ENCODE data around the gene FRMD4B.

Gene FRMD4B

GRCh38 chr3:69260216-69260787 lies 125.6 kb downstream of the FRMD4B start:
- Histone ChIP-seq H3K4me3 (replicated peaks; ENCODE audit: insufficient read depth, low read length) (no peak overlapping the region), H3K27ac (replicated peaks) (no peak overlapping the region), H3K27me3 (ENCODE audit: insufficient read depth, poor library complexity, severe bottlenecking) (no peaks in the 10 kb centered on the region)
- TF ChIP-seq POLR2AphosphoS5 (IDR thresholded peaks at IDR 0.05; ENCODE audit: low read depth) (no peak), REST (IDR thresholded peaks at IDR 0.05; ENCODE audit: insufficient replicate concordance, low read depth) (no peak), GABPA (IDR thresholded peaks at IDR 0.05; ENCODE audit: low read depth) (no peak), SPI1 (IDR thresholded peaks at IDR 0.05; ENCODE audit: borderline replicate concordance, low read depth) (no peak), CTCF (IDR thresholded peaks at IDR 0.05; ENCODE audit: insufficient read depth, low read length) (no peak)
- no peak for DNase-seq (ENCODE audit: low read depth in 1 of 2, low spot score in 1 of 2)

- no peak overlapping the region for H3K4me3 ChIP-seq (replicated peaks; ENCODE audit: insufficient read depth, low read length)
These were observed 126.8 kb downstream of the FRMD4B start for GRCh38 chr3:69259125-69259524.

More at GRCh38 chr3:69259125-69259524, 126.8 kb downstream of the FRMD4B start:
- Histone ChIP-seq H3K27me3 (ENCODE audit: insufficient read depth, poor library complexity, severe bottlenecking) (no peaks in the 10 kb centered on the region), H3K27ac (replicated peaks) (no peak overlapping the region)
- TF ChIP-seq REST (IDR thresholded peaks at IDR 0.05; ENCODE audit: insufficient replicate concordance, low read depth) (no peak), POLR2AphosphoS5 (IDR thresholded peaks at IDR 0.05; ENCODE audit: low read depth) (no peak), CTCF (IDR thresholded peaks at IDR 0.05; ENCODE audit: insufficient read depth, low read length) (no peak), GABPA (IDR thresholded peaks at IDR 0.05; ENCODE audit: low read depth) (no peak), SPI1 (IDR thresholded peaks at IDR 0.05; ENCODE audit: borderline replicate concordance, low read depth) (no peak)
- no peak for DNase-seq (ENCODE audit: low read depth in 1 of 2, low spot score in 1 of 2)
